Activated CD8-positive, alpha-beta memory T cell treated with anti-CD3 and anti-CD28 coated beads for 1 hour (primary cell): ENCODE measurements around the gene GET4.

Experiments used
- DNase-seq, 2 donors: peaks; one replicate each; pipeline ENCODE4 v3.0.0-alpha.2; 2020; ENCODE audit warnings: low read depth in 1 of 2; ENCODE audit errors: extremely low read depth in 1 of 2

GET4 gene

GRCh38 chr7:944744-945143 is 68.4 kb downstream of the GET4 start:
- no peak for DNase-seq

DNA sequence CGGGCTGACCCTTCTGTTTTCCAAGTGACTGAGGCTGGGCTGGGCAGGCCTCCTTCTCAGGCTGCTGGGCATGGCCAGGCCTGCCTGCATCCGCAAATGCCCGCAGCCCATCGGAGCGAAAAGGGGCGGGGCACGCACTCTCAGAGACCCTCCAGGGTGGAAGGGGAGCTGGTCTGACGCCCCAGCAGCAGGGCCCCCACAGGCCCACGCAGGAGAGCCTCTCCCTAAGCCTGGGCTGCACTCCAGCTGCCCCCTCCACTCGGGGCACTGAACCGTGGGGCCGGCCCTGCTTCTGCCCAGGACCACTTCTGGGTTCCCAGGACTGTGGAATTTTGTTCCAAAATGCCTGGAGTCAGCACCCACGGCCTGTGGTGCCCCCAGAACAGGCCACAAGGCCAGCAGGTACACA is 68.8 kb downstream of the GET4 start:
- no peak for DNase-seq

- DNase-seq = no peak
Measured at GRCh38 chr7:945556-946255, 69.4 kb downstream of the GET4 start.
